HepG2 (cell line): Measurements from ENCODE around the gene MFSD6. TPM values are rescaled to one million over a fixed set of nuclear protein-coding genes. Genes with fewer than 3 reads are reported as not detected.

Experiments used
- AGO2 ChIP-seq: fragments of 200-400 bp; formaldehyde crosslinking; optimal IDR thresholded peaks from 2 replicates; pipeline ENCODE3; 2017; ENCODE audit warnings: mild to moderate bottlenecking, low read depth, low read length, moderate library complexity
- ASH2L ChIP-seq: fragments of 300-600, 200-600 bp; sonication (generic); IDR thresholded peaks from 2 replicates; pipeline ENCODE4 v1.7.0; 2017; ENCODE audit warnings: low read depth, mild to moderate bottlenecking, moderate library complexity, mixed read lengths, low read length; ENCODE audit not compliant: insufficient read length
- CBX1 ChIP-seq: IDR thresholded peaks from one replicate; pipeline ENCODE4 v1.6.1; 2016; ENCODE audit warnings: antibody characterized with exemption, low read depth
- CCAR2 ChIP-seq: fragments of 200-400 bp; formaldehyde crosslinking; optimal IDR thresholded peaks from 2 replicates; pipeline ENCODE3; 2018; ENCODE audit warnings: low read depth, mild to moderate bottlenecking, low read length, moderate library complexity
- CEBPB ChIP-seq: IDR thresholded peaks from 2 replicates; pipeline ENCODE4 v1.6.1; 2011; ENCODE audit warnings: low read depth, low read length, improper control_type of control experiment, borderline replicate concordance
- EZH2 ChIP-seq: conservative IDR thresholded peaks from 2 replicates; pipeline ENCODE4 v1.6.1; 2012; ENCODE audit warnings: mild to moderate bottlenecking, low read depth, low read length, moderate library complexity
- HNF4A ChIP-seq: sonication (generic); formaldehyde crosslinking; IDR thresholded peaks from 2 replicates; pipeline ENCODE4 v1.4.0; 2020; ENCODE audit warnings: missing genetic modification reagents
- MIXL1 ChIP-seq: IDR thresholded peaks from 2 replicates; pipeline ENCODE4 v1.6.1; 2016
- NBN ChIP-seq: fragments of 450-650 bp; conservative IDR thresholded peaks from 2 replicates; pipeline ENCODE4 v1.6.1; 2017
- NFIB ChIP-seq: sonication (generic); formaldehyde crosslinking; IDR thresholded peaks from 2 replicates; pipeline ENCODE4 v1.9.0; 2021; ENCODE audit warnings: missing genetic modification reagents, mild to moderate bottlenecking, borderline replicate concordance
- POLR2AphosphoS2 ChIP-seq: IDR thresholded peaks from 2 replicates; pipeline ENCODE4 v1.6.1; 2011; ENCODE audit warnings: low read depth, low read length, improper control_type of control experiment
- SAFB2 ChIP-seq: sonication (generic); formaldehyde crosslinking; IDR thresholded peaks from 2 replicates; pipeline ENCODE4 v1.5.1; 2020; ENCODE audit warnings: missing genetic modification reagents, low read depth, mild to moderate bottlenecking, borderline replicate concordance
- SIN3A ChIP-seq: IDR thresholded peaks from 2 replicates; pipeline ENCODE4 v1.6.1; 2011; ENCODE audit warnings: low read depth, mild to moderate bottlenecking, control low read depth, low read length, borderline replicate concordance
- SMAD1 ChIP-seq: sonication (generic); formaldehyde crosslinking; IDR thresholded peaks from 2 replicates; pipeline ENCODE4 v1.4.0; 2020; ENCODE audit warnings: missing genetic modification reagents, low read depth, mild to moderate bottlenecking, borderline replicate concordance
- TEAD2 ChIP-seq: sonication (generic); formaldehyde crosslinking; IDR thresholded peaks from 2 replicates; pipeline ENCODE4 v1.9.0; 2021; ENCODE audit warnings: missing genetic modification reagents
- U2AF2 ChIP-seq: fragments of 200-400 bp; formaldehyde crosslinking; IDR thresholded peaks from 2 replicates; pipeline ENCODE4 v1.6.1; 2017; ENCODE audit warnings: low read depth, mild to moderate bottlenecking, low read length
- ZKSCAN1 ChIP-seq: fragments of 150-350 bp; IDR thresholded peaks from 2 replicates; pipeline ENCODE4 v1.6.1; 2014; ENCODE audit warnings: low read length
- ZKSCAN8 ChIP-seq: IDR thresholded peaks from 2 replicates; pipeline ENCODE4 v1.6.1; 2016; ENCODE audit warnings: borderline replicate concordance, missing genetic modification reagents, missing compliant biosample characterization
- ZMYM2 ChIP-seq: sonication (generic); formaldehyde crosslinking; IDR thresholded peaks from 2 replicates; pipeline ENCODE4 v1.8.0; 2022; ENCODE audit warnings: mild to moderate bottlenecking, missing genetic modification reagents
- ZNF281 ChIP-seq: sonication (generic); formaldehyde crosslinking; IDR thresholded peaks from 2 replicates; pipeline ENCODE4 v1.4.0; 2020; ENCODE audit warnings: missing genetic modification reagents, borderline replicate concordance
- ZNF383 ChIP-seq: sonication (generic); formaldehyde crosslinking; IDR thresholded peaks from 2 replicates; pipeline ENCODE4 v1.4.0; 2020; ENCODE audit warnings: missing genetic modification reagents, mild to moderate bottlenecking, borderline replicate concordance
- ZNF468 ChIP-seq: sonication (generic); formaldehyde crosslinking; IDR thresholded peaks from 2 replicates; pipeline ENCODE4 v1.8.0; 2022; ENCODE audit warnings: mild to moderate bottlenecking, moderate library complexity, missing genetic modification reagents
- ZNF550 ChIP-seq: sonication (generic); formaldehyde crosslinking; IDR thresholded peaks from 2 replicates; pipeline ENCODE4 v1.4.0; 2020; ENCODE audit warnings: mild to moderate bottlenecking, missing genetic modification reagents, borderline replicate concordance
- ZNF644 ChIP-seq: IDR thresholded peaks from 2 replicates; pipeline ENCODE4 v1.6.1; 2016; ENCODE audit warnings: low read depth
- ZNF672 ChIP-seq: sonication (generic); formaldehyde crosslinking; IDR thresholded peaks from 2 replicates; pipeline ENCODE4 v1.8.1; 2022; ENCODE audit warnings: missing genetic modification reagents
- ZNF841 ChIP-seq: sonication (generic); formaldehyde crosslinking; IDR thresholded peaks from 2 replicates; pipeline ENCODE4 v1.8.1; 2023; ENCODE audit warnings: missing genetic modification reagents, borderline replicate concordance
- ZXDC ChIP-seq: sonication (generic); formaldehyde crosslinking; IDR thresholded peaks from 2 replicates; pipeline ENCODE4 v1.5.0; 2020; ENCODE audit warnings: mild to moderate bottlenecking, missing genetic modification reagents
- polyA plus RNA-seq, 8 experiments: library from polyadenylated mRNA; depleted of rRNA in 3 of 8; stranded (reverse) in 7 of 8; unstranded in 1 of 8; fragments of >200 nt; fragmentation: Illumina TruSeq in 4 of 8; extraction: Trizol in 4 of 8; gene quantifications; 2 replicates each; pipeline versions ENCODE4 v1.2.1 to v1.2.3, GENCODE V29; 2011 to 2016; ENCODE audit warnings: low read depth in 4 of 8, missing spikeins in 1 of 8, mixed read lengths in 1 of 8; ENCODE audit not compliant: insufficient read depth in 1 of 8
- total RNA-seq, 5 experiments: library from RNA; depleted of rRNA; stranded (reverse); fragments of >200 nt; fragmentation: Illumina TruSeq; extraction: Trizol; gene quantifications; 2 replicates each; pipeline ENCODE4 v1.2.3, GENCODE V29; 2016; ENCODE audit warnings: low read depth in 1 of 5

Gene MFSD6
- total and polyA plus RNA-seq, 2 of the 13 experiments (the other 11 are each of a cell fraction or from before 2014, with no cell fraction given), result 0.92 to 1.4 TPM

- TF ChIP-seq ZNF281 (CRISPR knock-in tag) (no peak), SMAD1 (no peak), ZMYM2 (CRISPR knock-in tag) (0 out of 2 replicates have a peak, but pooled peaks have one; percentile 15), ZNF468 (CRISPR knock-in tag) (no peak), ZNF841 (no peak), ZNF383 (CRISPR knock-in tag) (no peak), SAFB2 (CRISPR knock-in tag) (no peak), NFIB (CRISPR knock-in tag) (no peak), AGO2 (no peak), CEBPB (no peak), CCAR2 (no peak), ZKSCAN1 (no peak), TEAD2 (CRISPR knock-in tag) (0 out of 2 replicates have a peak, but pooled peaks have one; percentile 12), EZH2 (no peak), ZKSCAN8 (CRISPR knock-in tag) (no peak; the same call in 1 of the 2 replicates), U2AF2 (no peak), ZNF672 (CRISPR knock-in tag) (no peak), POLR2AphosphoS2 (no peak), NBN (no peak), SIN3A (no peak), HNF4A (CRISPR knock-in tag) (peak; percentile 37), ASH2L (no peak), MIXL1 (CRISPR knock-in tag) (no peak), CBX1 (no peak), ZNF644 (CRISPR knock-in tag) (no peak), ZXDC (no peak; the same call in 1 of the 2 replicates), ZNF550 (CRISPR knock-in tag) (no peak)
These were observed 125.8 kb downstream of the MFSD6 start (continued) for GRCh38 chr2:190533968-190534309.
